ENCODE results near the gene TNRC6B. TPM values are rescaled to one million over a fixed set of nuclear protein-coding genes. Genes with fewer than 3 reads are reported as not detected.

Gene TNRC6B
- total RNA-seq, 4 donors from 2014 or later: 10.5 to 76.0 (median 37.2) TPM

DNA sequence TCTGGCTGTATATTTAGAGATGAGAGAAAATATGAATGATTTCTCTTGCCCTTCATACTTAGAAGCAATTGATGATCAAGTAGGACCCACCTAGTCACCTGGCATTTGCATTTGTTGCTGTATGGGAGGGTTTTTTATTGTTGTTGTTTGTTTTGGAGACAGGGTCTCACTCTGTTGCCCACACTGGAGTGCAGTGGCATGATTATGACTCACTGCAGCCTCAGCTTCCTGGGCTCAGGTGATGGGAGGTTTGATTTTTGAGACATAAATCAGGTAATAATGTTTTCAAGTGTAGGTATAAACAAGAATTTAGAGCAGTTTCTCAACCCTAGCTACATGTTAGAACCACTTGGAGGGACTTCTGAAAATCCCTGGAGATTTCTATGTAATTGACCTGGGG lies 63.0 kb downstream of the TNRC6B start:
- peaks cover under 1 to 5% of the 10 kb centered on the region in 2 donors for H3K4me1 ChIP-seq
- no peak for DNase-seq
- intact Hi-C loops (cut with DNase I; ENCODE audit: low total_unique reads): no loop called here
- H3K36me3 ChIP-seq: no peaks in the 10 kb centered on the region
- no peaks in the 10 kb centered on the region for H3K9me3 ChIP-seq
- H3K4me3 ChIP-seq: no peak overlapping the region
- H3K27ac ChIP-seq: peak overlapping the region in 1 of 2 donors; percentile 33
- TF ChIP-seq, protein P1, sequence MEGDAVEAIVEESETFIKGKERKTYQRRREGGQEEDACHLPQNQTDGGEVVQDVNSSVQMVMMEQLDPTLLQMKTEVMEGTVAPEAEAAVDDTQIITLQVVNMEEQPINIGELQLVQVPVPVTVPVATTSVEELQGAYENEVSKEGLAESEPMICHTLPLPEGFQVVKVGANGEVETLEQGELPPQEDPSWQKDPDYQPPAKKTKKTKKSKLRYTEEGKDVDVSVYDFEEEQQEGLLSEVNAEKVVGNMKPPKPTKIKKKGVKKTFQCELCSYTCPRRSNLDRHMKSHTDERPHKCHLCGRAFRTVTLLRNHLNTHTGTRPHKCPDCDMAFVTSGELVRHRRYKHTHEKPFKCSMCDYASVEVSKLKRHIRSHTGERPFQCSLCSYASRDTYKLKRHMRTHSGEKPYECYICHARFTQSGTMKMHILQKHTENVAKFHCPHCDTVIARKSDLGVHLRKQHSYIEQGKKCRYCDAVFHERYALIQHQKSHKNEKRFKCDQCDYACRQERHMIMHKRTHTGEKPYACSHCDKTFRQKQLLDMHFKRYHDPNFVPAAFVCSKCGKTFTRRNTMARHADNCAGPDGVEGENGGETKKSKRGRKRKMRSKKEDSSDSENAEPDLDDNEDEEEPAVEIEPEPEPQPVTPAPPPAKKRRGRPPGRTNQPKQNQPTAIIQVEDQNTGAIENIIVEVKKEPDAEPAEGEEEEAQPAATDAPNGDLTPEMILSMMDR (IDR thresholded peaks at IDR 0.05): no peak
- TF ChIP-seq POLR2A (IDR thresholded peaks at IDR 0.05): no peak
- no peaks in the 10 kb centered on the region for H3K27me3 ChIP-seq

DNA sequence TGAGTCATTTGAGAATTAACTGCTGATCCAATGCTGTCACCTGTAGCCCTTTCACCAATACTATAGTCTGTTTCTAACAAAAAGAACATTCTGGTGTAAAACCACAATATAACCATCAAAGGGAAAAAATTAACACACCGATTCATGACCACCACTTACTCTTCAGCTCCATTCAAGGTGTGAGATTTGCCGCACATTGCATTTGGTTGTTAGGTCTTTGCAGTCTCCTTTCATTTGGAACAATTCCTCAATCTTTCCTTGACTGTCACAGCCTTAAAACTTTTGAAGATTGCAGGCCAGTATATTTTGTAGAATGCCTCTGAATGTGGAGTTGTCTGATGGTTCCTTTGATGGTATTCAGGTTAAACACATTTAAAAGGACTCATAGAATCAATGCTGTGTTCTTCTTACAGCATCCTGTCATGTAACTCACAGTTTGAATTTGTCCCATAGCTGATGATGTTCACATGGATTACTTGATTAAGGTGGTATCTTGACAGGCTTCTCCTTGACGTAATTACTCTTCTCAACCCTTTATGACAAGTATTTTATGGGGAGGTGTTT lies 63.6 kb downstream of the TNRC6B start:
- Histone ChIP-seq H3K9me3 (no peaks in the 10 kb centered on the region), H3K36me3 (no peaks in the 10 kb centered on the region), H3K27me3 (no peaks in the 10 kb centered on the region), H3K4me1 (peaks cover 0 to 5% of the 10 kb centered on the region in 2 donors), H3K4me3 (no peak overlapping the region), H3K27ac (peak overlapping the region in 1 of 2 donors; percentile 33)
- no peak for DNase-seq
- intact Hi-C loops (cut with DNase I; ENCODE audit: low total_unique reads): no loop called here
- no peak for TF ChIP-seq POLR2A (IDR thresholded peaks at IDR 0.05)
- TF ChIP-seq, protein P1 (IDR thresholded peaks at IDR 0.05): no peak

DNA sequence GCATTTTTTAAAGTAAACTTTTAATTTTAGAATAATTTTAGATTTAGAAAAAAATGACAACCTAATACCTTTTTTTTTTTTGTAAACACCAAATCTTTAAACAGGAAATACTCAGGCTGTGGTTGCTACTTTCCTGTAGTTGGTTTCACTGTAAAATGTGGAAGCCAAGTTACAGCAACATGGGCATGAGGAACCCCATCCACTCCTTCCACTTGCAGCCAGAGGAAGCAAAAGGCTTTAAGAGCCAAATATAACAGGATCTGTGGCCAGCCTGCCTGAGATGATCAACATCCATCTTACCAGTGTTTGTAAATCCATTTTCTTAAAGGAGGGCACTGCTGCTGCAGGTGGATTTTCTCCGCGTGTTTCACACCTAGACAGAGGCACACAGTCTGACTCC lies 66.2 kb downstream of the TNRC6B start:
- no peak for DNase-seq
- Histone ChIP-seq H3K27ac (no peak overlapping the region), H3K9me3 (no peaks in the 10 kb centered on the region), H3K36me3 (no peaks in the 10 kb centered on the region), H3K27me3 (no peaks in the 10 kb centered on the region), H3K4me3 (no peak overlapping the region), H3K4me1 (peaks cover 0 to under 1% of the 10 kb centered on the region in 2 donors)
- intact Hi-C loops (cut with DNase I; ENCODE audit: low total_unique reads): no loop called here
- no peak for TF ChIP-seq POLR2A (IDR thresholded peaks at IDR 0.05)
- TF ChIP-seq, protein P1 (IDR thresholded peaks at IDR 0.05): no peak

DNA sequence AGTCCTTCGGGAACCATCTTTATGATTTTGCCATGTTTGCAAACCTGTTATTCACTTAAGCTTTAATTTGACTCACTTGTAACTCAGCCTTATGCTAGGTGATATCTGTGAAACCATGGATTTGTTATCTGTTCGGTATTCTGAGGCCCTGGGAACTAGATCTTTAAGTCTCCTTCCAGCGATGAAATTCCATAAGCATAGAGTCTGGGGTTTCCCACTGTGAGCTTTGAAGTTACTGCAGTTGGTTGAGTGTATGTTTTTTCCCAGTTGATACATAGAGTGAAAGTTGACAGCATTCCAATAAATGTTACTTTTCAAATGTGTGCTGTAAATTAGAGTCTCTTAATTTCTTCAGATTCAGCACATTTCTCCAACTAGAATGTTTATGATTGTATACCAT lies 66.9 kb downstream of the TNRC6B start:
- Histone ChIP-seq H3K27ac (no peak overlapping the region), H3K9me3 (no peaks in the 10 kb centered on the region), H3K27me3 (no peaks in the 10 kb centered on the region), H3K36me3 (no peaks in the 10 kb centered on the region), H3K4me1 (no peaks in the 10 kb centered on the region), H3K4me3 (no peak overlapping the region)
- intact Hi-C loops (cut with DNase I; ENCODE audit: low total_unique reads): no loop called here
- DNase-seq: no peak
- no peak for TF ChIP-seq POLR2A (IDR thresholded peaks at IDR 0.05)
- TF ChIP-seq, protein P1 (IDR thresholded peaks at IDR 0.05): no peak

DNA sequence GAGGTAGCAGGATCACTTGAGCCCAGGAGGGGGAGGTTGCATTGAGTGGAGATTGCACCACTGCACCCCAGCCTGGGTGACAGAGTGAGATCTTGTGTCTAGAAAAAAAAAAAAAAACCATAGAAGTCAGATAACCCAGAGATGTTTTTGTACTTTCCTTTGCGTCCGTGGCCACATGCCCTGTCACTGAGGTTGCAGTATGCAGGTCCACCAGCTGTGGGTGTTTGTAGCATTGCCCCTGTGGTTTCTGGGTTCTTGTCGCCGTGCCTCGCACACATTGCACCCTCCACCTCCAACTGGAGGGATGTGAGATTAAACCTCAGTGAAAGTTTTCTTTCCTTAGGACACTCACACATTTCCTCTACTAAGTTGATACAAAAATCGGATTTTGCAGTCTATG lies 70.3 kb downstream of the TNRC6B start:
- DNase-seq: no peak
- intact Hi-C loops (cut with DNase I; ENCODE audit: low total_unique reads): no loop called here
- Histone ChIP-seq H3K4me1 (no peaks in the 10 kb centered on the region), H3K27ac (no peak overlapping the region), H3K9me3 (no peaks in the 10 kb centered on the region), H3K27me3 (no peaks in the 10 kb centered on the region), H3K36me3 (no peaks in the 10 kb centered on the region), H3K4me3 (no peak overlapping the region)
- TF ChIP-seq, protein P1 (IDR thresholded peaks at IDR 0.05): no peak
- no peak for TF ChIP-seq POLR2A (IDR thresholded peaks at IDR 0.05)
